HUDEP-2 (cell line): Measurements from ENCODE around the gene LEPR.

Source experiments
- DNase-seq, 76 experiments: peaks; one replicate each; lab custom pipeline; 2025; ENCODE audit not compliant: unreplicated experiment in 76 of 76; lab: John Stamatoyannopoulos, UW

Gene LEPR

DNA sequence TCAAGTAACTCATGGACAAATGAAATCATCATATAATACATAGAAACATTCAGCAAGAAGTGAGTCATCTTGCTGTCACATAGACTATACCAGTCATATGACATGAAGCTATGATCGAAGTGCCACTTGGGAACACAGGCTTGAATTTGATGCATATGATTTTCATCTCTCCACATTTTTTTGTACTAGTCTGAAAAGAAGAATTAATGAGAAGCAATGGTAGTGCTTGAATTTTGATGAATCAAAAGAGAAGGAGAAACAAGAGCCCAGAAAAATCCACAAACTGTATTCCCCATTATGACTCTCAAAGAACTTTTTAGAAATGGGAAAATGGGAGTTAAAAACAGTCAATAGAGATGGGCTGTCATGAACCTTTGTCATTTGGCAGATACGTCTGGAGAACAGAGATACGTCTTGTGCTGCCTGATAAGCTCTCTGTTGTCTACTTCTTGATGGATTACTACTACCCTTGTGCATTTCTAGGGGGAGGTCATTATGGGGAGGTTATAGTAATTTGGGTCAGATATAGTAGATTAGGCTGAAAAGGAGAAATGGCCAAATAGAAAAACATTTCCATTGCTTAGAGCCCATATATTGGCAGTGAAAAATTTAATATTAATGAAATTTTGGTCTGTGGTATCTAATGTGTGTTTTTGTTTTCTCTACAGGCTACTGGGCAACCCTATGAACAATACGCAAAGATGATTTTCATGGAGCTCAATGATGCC is 8.0 kb upstream of the LEPR start:
- DNase-seq: peak in 65 of 76 experiments; percentile 2 to 94 (median 66)

- no peak for DNase-seq
Measured at GRCh38 chr1:65412984-65413375, 7.5 kb upstream of the LEPR start.

- no peak for DNase-seq
Measured at GRCh38 chr1:65414538-65414937, 5.9 kb upstream of the LEPR start.

GRCh38 chr1:65416767-65417166 is 3.7 kb upstream of the LEPR start:
- no peak for DNase-seq

- DNase-seq: no peak
Measured at GRCh38 chr1:65417729-65418128, 2.7 kb upstream of the LEPR start.

- peak in 1 of 76 experiments; percentile 8 for DNase-seq
Measured at GRCh38 chr1:65418522-65419185, 1.8 kb upstream of the LEPR start.

DNA sequence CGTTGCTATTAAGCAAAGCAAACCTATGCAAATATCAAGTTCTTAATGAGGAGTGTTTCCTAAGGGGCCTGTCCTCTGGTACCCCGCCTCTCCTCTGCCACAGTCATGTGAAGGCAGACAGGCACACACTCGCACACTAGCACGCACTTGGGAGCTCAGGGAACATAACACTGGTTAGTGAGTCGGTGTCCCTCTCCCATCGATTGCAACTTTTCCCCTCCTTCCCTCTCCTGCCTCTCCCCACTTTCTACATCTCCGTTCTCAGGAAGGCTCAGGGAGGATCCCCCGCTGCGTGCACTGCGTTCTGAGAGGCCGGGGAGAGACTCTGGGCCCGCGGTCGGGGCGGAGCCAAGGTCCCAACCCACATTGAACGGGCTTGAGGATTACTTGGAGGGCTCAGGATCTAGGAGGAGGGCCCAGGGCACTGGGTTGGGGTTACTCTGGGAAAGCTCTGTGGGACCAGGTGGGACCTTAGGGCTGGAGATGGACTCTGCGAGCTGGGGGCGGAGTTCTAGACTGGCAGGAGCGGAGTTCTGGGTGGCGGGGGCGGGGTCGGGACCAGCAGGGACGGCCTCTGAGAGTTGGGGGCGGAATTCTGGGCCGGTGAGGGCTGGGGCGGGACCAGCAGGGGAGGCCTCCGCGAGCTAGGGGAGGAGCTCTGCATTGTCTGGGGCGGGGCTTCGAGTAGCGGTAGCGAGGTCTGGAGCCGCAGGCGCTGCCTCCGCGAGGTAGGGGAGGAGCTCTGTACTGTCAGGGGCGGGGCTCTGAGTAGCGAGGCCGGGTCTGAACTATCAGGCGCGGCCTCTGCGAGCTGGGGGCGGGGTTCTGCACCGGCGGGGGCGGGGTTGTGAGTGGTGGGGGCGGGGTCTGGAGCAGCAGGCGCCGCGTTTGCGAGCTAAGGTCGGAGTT is 533 bp upstream of the LEPR start:
- DNase-seq: peak; percentile 59 to 100 (median 98)

DNA sequence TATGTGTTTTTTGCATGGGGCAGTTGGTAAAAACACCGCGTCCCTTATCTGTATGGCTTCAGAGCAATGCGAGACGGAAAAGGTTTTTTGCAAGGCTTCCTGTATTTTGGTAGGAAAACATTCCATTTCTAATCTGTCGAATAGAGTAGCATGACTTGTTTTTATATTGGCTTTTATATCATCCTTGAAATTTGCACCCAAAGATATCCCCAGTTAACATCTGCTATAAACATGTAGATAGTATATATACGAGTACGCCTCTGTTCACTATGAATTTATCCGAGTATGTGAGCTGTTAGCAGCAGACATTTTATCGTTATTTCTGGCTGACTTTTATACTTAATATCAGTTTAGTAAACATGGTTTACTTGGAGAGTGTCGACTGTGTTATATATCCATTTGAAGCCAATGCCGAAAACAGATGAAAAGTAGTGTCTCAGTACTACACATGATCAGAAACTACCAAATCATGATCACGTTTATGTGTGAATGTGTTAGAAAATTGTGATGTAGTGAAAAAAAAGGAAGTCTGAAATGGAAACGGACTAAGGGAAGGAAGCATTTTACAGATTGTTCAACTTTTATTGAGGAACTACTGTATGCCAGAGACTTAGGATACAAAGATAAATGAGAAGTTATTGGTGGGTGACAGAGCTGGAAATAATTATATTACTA is 1.0 kb downstream of the LEPR start:
- DNase-seq: peak in 14 of 76 experiments; percentile 19 to 63 (median 40)

GRCh38 chr1:65422241-65423203 is 2.1 kb downstream of the LEPR start:
- peak in 55 of 76 experiments; percentile 11 to 68 (median 31) for DNase-seq

DNA sequence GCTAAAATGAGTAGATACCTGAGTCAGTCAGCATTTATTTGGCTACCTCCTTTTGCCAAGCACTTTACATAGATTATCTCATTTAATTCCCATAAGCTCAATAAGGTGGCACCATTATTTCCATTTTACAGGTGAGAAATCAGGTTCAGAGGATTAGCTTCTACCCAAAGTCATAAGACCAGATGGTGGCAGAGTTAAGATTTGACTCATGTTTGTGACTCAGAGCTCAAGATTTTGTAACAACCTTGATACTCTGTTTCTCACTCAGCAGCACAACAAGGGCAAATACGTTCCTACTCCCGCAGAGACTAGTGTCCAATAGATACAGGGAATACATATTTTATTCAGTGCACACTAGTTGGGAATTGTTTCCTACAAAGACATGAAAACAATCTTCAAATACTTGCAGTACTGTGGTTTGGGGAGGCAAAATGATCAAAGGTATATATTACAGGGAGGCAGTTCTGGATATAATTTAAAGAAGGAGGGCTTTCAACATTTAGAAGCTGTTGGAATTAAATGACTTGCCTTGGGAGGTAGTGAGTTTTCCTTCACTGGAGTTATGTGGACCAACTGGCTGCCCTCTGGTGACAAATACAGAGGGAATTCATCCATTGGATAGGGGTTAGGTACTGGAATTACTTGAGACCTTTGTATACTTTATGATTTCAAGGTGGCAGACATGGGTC is 3.6 kb downstream of the LEPR start:
- peak in 17 of 76 experiments; percentile 6 to 69 (median 34) for DNase-seq

DNA sequence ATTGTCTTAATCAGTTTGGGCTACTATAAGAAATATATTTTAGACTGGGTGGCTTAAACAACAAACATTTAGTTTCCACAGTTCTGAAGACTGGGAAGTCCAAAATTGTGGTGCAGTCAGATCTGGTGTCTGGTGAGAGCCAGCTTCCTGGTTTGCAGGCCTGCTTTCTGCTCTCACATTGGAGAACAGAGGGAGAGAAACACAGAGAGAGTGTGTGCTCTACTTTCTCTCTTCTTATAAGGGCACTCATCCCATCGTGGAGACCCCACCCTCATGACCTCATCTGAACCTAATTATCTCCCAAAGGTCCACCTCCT is 4.1 kb downstream of the LEPR start:
- no peak for DNase-seq

DNA sequence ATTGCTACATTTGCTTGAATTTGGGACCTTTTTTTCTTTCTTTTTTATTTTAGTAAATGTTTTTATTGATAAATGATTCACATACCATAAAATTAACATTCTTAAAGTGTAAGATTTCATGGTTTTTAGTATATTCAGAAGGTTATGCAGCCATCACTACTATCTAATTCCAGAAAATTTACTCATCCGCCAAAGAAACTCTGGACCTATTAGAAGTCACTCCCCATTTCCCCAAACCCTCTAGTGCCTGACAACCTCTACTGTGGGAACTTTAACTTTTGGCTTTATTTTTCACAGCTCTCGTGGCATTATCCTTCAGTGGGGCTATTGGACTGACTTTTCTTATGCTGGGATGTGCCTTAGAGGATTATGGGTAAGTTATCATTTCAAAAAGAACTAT is 4.5 kb downstream of the LEPR start:
- DNase-seq: no peak

DNA sequence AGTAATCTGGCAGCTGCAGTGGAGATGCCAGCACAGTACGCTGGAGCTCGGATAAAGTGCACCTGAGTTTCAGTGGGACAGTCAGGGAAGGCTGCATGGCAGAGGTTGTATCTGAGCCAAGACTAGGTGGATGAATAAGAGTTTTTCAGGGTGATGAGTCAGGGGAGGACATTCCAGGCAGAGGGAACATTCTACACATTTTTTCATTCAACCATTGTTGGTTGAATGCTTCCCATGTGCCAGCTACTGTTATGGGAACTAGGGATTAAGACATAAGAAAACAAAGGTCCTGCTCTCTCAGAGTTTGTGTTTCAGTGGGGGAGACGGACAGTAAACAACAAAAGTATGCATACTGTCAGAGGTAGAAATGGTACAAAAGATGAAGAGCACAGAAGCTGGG is 5.2 kb downstream of the LEPR start:
- no peak for DNase-seq

- peak in 1 of 76 experiments; percentile 15 for DNase-seq
Measured at GRCh38 chr1:65429078-65429477, 8.6 kb downstream of the LEPR start.

DNA sequence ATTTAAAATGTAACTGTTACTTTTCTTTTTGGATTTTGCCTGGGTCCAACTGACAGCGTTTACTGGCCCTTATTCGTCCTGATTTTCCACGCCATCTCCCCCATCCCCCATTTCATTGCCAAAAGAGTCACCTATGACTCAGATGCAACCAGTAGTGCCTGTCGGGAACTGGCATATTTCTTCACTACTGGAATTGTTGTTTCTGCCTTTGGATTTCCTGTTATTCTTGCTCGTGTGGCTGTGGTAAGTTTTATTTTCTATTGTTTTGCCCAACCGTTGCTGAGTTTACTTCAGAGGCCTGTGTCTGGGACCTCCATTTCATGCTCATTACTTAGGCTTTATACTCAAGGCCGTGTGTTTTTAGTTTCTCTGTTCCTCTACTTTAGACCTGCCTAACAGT is 9.3 kb downstream of the LEPR start:
- no peak for DNase-seq

DNA sequence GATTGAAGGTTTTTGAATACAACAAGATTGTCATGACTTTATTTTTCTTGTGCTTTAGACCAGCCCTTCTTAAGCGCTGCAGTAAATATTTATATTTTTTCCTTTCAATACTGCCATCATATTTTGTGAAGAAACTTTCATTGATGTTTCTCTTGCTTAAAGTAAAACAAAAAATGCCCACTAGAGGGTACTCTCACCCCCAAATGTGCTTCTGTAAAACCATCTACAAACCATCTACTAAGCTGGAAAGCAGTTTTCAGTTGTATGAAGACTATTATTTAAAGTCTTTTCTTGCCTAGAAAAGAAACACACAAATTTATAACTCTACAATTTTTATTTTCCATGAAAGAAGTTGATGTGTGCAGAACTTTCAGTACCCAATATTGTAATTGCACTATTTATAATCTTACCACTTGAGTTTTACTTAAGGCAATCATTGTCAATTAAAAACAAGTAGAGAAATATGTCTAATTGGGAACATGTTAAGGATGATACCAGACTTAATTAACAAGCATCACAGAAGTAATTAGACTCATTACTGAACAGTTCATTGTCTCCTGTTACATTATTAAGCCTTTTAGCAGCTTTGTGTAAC is 10.7 kb downstream of the LEPR start:
- DNase-seq: peak in 32 of 76 experiments; percentile 4 to 71 (median 36)

- DNase-seq: no peak
Measured at GRCh38 chr1:65432918-65433317, 12.4 kb downstream of the LEPR start.

GRCh38 chr1:65434255-65434654 is 13.8 kb downstream of the LEPR start:
- DNase-seq: no peak

DNA sequence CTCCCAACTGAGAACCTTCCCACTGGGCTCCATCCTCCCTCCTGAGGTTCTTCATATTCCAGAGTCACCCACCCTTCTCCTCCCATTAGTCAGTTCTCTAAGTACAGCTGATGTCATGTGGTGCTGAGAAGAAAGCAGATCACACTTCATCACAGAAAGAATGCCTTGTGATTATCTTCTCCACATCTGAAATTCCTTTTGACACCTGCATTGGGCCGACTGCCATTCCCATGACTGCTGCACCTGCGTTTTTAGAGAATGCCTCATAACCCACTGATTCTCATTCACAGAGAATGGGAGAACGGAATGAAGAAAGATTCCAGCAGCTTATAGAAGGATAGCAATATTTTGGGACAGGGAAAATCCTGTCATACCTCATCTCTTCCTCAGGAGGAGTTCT is 14.3 kb downstream of the LEPR start:
- DNase-seq: no peak
